Spleen (tissue), 7 donors: ENCODE data around the gene HSP90AB1.

Experiments used
- POLR2A ChIP-seq, 3 donors: fragments of 450-650 bp; IDR thresholded peaks; one replicate each; pipeline ENCODE4 v1.5.1; 2017; ENCODE audit warnings: antibody characterized with exemption in 3 of 3, mild to moderate bottlenecking in 1 of 3
- POLR2AphosphoS5 ChIP-seq, 3 donors: sonication (generic); formaldehyde crosslinking; IDR thresholded peaks; one replicate each; pipeline ENCODE4 v1.5.1; 2017; ENCODE audit warnings: antibody characterized with exemption in 3 of 3
- TF ChIP-seq, protein P1 (sequence below), 11 experiments: fragments of 200-600 bp in 7 of 11; fragments of 450-650 bp in 4 of 11; sonication (generic) in 4 of 11; IDR thresholded peaks in 8 of 11; conservative IDR thresholded peaks in 3 of 11; 1 replicate in 7 of 11; 2 replicates in 4 of 11; pipeline versions ENCODE4 v1.4.0 to v1.8.0; 2016 to 2021; ENCODE audit warnings: antibody characterized with exemption in 11 of 11, inconsistent platforms in 4 of 11, mild to moderate bottlenecking in 1 of 11
- donor health status: DM: no; HTN: no; CAD: no; lungs with moderate emphysema.
- donor health status: DM: no; HTN: no; CAD: no.
- donor health status: DM: no; HTN: no; CAD: no.

DNA sequence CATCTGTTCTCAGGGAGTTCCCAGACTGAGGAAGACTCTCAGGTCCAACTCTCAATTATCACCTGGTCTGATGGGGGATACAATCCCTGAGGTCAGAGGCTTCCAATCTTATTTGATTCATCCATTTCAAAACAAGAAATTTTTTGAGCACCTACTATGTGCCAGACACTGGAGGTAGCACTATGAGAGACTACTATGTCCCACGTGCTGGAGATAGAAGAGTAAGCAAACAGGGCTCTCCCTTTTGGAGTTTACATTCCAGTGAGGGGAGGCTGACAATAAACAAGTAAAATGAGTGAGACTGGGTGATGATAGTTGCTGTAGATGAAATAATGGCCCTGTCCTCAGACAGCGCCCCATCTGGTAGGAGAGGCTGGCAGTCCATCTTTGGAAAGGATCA is 39.8 kb downstream of the HSP90AB1 start:
- TF ChIP-seq, protein P1, sequence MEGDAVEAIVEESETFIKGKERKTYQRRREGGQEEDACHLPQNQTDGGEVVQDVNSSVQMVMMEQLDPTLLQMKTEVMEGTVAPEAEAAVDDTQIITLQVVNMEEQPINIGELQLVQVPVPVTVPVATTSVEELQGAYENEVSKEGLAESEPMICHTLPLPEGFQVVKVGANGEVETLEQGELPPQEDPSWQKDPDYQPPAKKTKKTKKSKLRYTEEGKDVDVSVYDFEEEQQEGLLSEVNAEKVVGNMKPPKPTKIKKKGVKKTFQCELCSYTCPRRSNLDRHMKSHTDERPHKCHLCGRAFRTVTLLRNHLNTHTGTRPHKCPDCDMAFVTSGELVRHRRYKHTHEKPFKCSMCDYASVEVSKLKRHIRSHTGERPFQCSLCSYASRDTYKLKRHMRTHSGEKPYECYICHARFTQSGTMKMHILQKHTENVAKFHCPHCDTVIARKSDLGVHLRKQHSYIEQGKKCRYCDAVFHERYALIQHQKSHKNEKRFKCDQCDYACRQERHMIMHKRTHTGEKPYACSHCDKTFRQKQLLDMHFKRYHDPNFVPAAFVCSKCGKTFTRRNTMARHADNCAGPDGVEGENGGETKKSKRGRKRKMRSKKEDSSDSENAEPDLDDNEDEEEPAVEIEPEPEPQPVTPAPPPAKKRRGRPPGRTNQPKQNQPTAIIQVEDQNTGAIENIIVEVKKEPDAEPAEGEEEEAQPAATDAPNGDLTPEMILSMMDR (IDR thresholded peaks at IDR 0.05 in 8 of 11, conservative IDR thresholded peaks at IDR 0.05 in 3 of 11), result no peak
- TF ChIP-seq POLR2A (IDR thresholded peaks at IDR 0.05) (no peak), POLR2AphosphoS5 (IDR thresholded peaks at IDR 0.05) (no peak)
